IMR-90 (cell line): ENCODE measurements around the gene TNFSF9. TPM values are rescaled to one million over a fixed set of nuclear protein-coding genes. Genes with fewer than 3 reads are reported as not detected.

Source experiments
- ATAC-seq: fragments of 200-7000 bp; cut with Tn5 transposase; 2 replicates; pipeline ENCODE4 v1.9.1; 2020; ENCODE audit warnings: low read depth, mild to moderate bottlenecking, moderate library complexity
- BruUV-seq: library from RNA; stranded (reverse); fragments of 400-500 nt; replicated peaks from 2 replicates; lab custom pipeline; 2021; lab: Mats Ljungman, UMichigan
- CTCF ChIA-PET: fragments of 300-600 bp; formaldehyde crosslinking; extraction: SDS; loops from one replicate; lab custom pipeline; 2021; ENCODE audit warnings: antibody characterized with exemption; lab: Yijun Ruan, JAX
- POLR2A ChIA-PET: fragments of 300-600 bp; sonication (Branson Sonifier 250); formaldehyde crosslinking; loops from one replicate; lab custom pipeline; 2022; ENCODE audit warnings: antibody characterized with exemption; ENCODE audit not compliant: unreplicated experiment; lab: Charles Lee
- DNase-seq: peaks from one replicate; pipeline ENCODE4 v3.0.0; 2013
- H2AFZ ChIP-seq: replicated peaks from 2 replicates; pipeline ENCODE3; 2013; ENCODE audit warnings: low read length, mild to moderate bottlenecking; ENCODE audit not compliant: poor library complexity
- H2AK5ac ChIP-seq: 2 replicates; pipeline ENCODE4 v1.6.1; 2013; ENCODE audit warnings: low read depth, low read length, inconsistent platforms
- H2AK9ac ChIP-seq: replicated peaks from 2 replicates; pipeline ENCODE3; 2013; ENCODE audit warnings: mild to moderate bottlenecking, low read depth, low read length, moderate library complexity; ENCODE audit not compliant: poor library complexity
- H2BK120ac ChIP-seq: 2 replicates; pipeline ENCODE4 v1.6.1; 2013; ENCODE audit warnings: low read depth, low read length, inconsistent platforms
- H2BK15ac ChIP-seq: 3 replicates; pipeline ENCODE4 v1.6.1; 2013; ENCODE audit warnings: low read depth, low read length, inconsistent platforms
- H2BK20ac ChIP-seq: 2 replicates; pipeline ENCODE4 v1.6.1; 2013; ENCODE audit warnings: low read depth, mild to moderate bottlenecking, inconsistent platforms, low read length, moderate library complexity
- H2BK5ac ChIP-seq: 2 replicates; pipeline ENCODE4 v1.6.1; 2013; ENCODE audit warnings: mild to moderate bottlenecking, low read depth, low read length, inconsistent platforms; ENCODE audit not compliant: poor library complexity, severe bottlenecking
- H3K14ac ChIP-seq: replicated peaks from 2 replicates; pipeline ENCODE4 v1.6.1; 2013; ENCODE audit warnings: low read depth, low read length, inconsistent platforms
- H3K18ac ChIP-seq: 2 replicates; pipeline ENCODE4 v1.6.1; 2013; ENCODE audit warnings: low read depth, low read length, control low read depth
- H3K23ac ChIP-seq: 2 replicates; pipeline ENCODE4 v1.6.1; 2013; ENCODE audit warnings: low read depth, low read length, inconsistent platforms
- H3K27ac ChIP-seq: 2 replicates; pipeline ENCODE4 v1.5.1; 2013; ENCODE audit warnings: mild to moderate bottlenecking, control low read depth, low read length; ENCODE audit not compliant: insufficient read depth
- H3K27me3 ChIP-seq: 2 replicates; pipeline ENCODE4 v1.6.1; 2013; ENCODE audit warnings: low read length; ENCODE audit not compliant: control insufficient read depth, insufficient read depth
- H3K36me3 ChIP-seq: 2 replicates; pipeline ENCODE4 v1.6.1; 2013; ENCODE audit warnings: low read length, mixed read lengths; ENCODE audit not compliant: control insufficient read depth, insufficient read depth
- H3K4ac ChIP-seq: 2 replicates; pipeline ENCODE4 v1.6.1; 2013; ENCODE audit warnings: low read depth, low read length, inconsistent platforms
- H3K4me1 ChIP-seq: 2 replicates; pipeline ENCODE4 v1.6.1; 2013; ENCODE audit warnings: low read length, mixed read lengths; ENCODE audit not compliant: control insufficient read depth, insufficient read depth
- H3K4me2 ChIP-seq: 2 replicates; pipeline ENCODE4 v1.6.1; 2013; ENCODE audit warnings: low read depth, mild to moderate bottlenecking, control low read depth, low read length, moderate library complexity
- H3K4me3 ChIP-seq: 2 replicates; pipeline ENCODE4 v1.5.1; 2013; ENCODE audit warnings: low read depth, mild to moderate bottlenecking, control low read depth, low read length, moderate library complexity; ENCODE audit not compliant: insufficient read depth
- H3K56ac ChIP-seq: 2 replicates; pipeline ENCODE4 v1.6.1; 2013; ENCODE audit warnings: low read length, inconsistent platforms; ENCODE audit not compliant: insufficient read depth; ENCODE audit errors: extremely low read depth
- H3K79me1 ChIP-seq, 2 experiments: 2 replicates each; pipeline ENCODE4 v1.6.1; 2013; ENCODE audit warnings: low read length in 2 of 2, inconsistent platforms in 1 of 2, low read depth in 1 of 2
- H3K9ac ChIP-seq: 2 replicates; pipeline ENCODE4 v1.6.1; 2013; ENCODE audit warnings: low read depth, low read length, control low read depth
- H3K9me1 ChIP-seq: 2 replicates; pipeline ENCODE4 v1.6.1; 2013; ENCODE audit warnings: low read length, inconsistent platforms; ENCODE audit not compliant: insufficient read depth
- H3K9me3 ChIP-seq: 2 replicates; pipeline ENCODE4 v1.6.1; 2013; ENCODE audit warnings: low read length; ENCODE audit not compliant: control insufficient read depth, insufficient read depth
- H4K20me1 ChIP-seq: 2 replicates; pipeline ENCODE4 v1.6.1; 2013; ENCODE audit warnings: low read length, inconsistent platforms; ENCODE audit not compliant: insufficient read depth
- H4K5ac ChIP-seq: 2 replicates; pipeline ENCODE4 v1.6.1; 2013; ENCODE audit warnings: mild to moderate bottlenecking, low read depth, low read length, control low read depth
- H4K8ac ChIP-seq, 2 experiments: 2 replicates each; pipeline ENCODE4 v1.6.1; 2013; ENCODE audit warnings: low read depth in 2 of 2, low read length in 2 of 2, control low read depth in 1 of 2, inconsistent platforms in 1 of 2
- H4K91ac ChIP-seq: 2 replicates; pipeline ENCODE4 v1.6.1; 2013; ENCODE audit warnings: low read depth, low read length, inconsistent platforms; ENCODE audit not compliant: insufficient read depth
- BHLHE40 ChIP-seq: fragments of 150-350 bp; IDR thresholded peaks from 2 replicates; pipeline ENCODE4 v1.6.1; 2016; ENCODE audit warnings: mild to moderate bottlenecking, low read depth, low read length
- CEBPB ChIP-seq: IDR thresholded peaks from 2 replicates; pipeline ENCODE4 v1.6.1; 2012; ENCODE audit warnings: low read depth, low read length, improper control_type of control experiment
- CHD1 ChIP-seq: IDR thresholded peaks from 2 replicates; pipeline ENCODE4 v1.6.1; 2012; ENCODE audit warnings: low read depth, low read length, improper control_type of control experiment
- CTCF ChIP-seq: conservative IDR thresholded peaks from 2 replicates; pipeline ENCODE4 v1.5.1; 2012; ENCODE audit warnings: mild to moderate bottlenecking, low read depth, low read length, improper control_type of control experiment
- ELK1 ChIP-seq: fragments of 150-350 bp; IDR thresholded peaks from 2 replicates; pipeline ENCODE4 v1.6.1; 2016; ENCODE audit warnings: low read depth, mild to moderate bottlenecking, low read length, moderate library complexity, borderline replicate concordance
- FOS ChIP-seq: fragments of 150-350 bp; IDR thresholded peaks from 2 replicates; pipeline ENCODE4 v1.6.1; 2016; ENCODE audit warnings: low read depth, low read length
- MAFK ChIP-seq: IDR thresholded peaks from 2 replicates; pipeline ENCODE4 v1.6.1; 2012; ENCODE audit warnings: low read depth, low read length, improper control_type of control experiment
- MAZ ChIP-seq: IDR thresholded peaks from 2 replicates; pipeline ENCODE4 v1.6.1; 2012; ENCODE audit warnings: low read depth, mild to moderate bottlenecking, low read length, improper control_type of control experiment, moderate library complexity, borderline replicate concordance
- MXI1 ChIP-seq: IDR thresholded peaks from 2 replicates; pipeline ENCODE4 v1.6.1; 2012; ENCODE audit warnings: low read depth, mild to moderate bottlenecking, low read length, moderate library complexity, borderline replicate concordance
- NFE2L2 ChIP-seq: fragments of 150-350 bp; IDR thresholded peaks from 2 replicates; pipeline ENCODE4 v1.6.1; 2016; ENCODE audit warnings: low read depth, mild to moderate bottlenecking, low read length
- POLR2A ChIP-seq: IDR thresholded peaks from 2 replicates; pipeline ENCODE4 v1.6.1; 2012; ENCODE audit warnings: mild to moderate bottlenecking, low read depth, low read length
- RAD21 ChIP-seq: IDR thresholded peaks from 2 replicates; pipeline ENCODE4 v1.6.1; 2012; ENCODE audit warnings: low read length, improper control_type of control experiment
- RCOR1 ChIP-seq: IDR thresholded peaks from 2 replicates; pipeline ENCODE4 v1.6.1; 2012; ENCODE audit warnings: mild to moderate bottlenecking, low read length, improper control_type of control experiment; ENCODE audit not compliant: insufficient replicate concordance
- RFX5 ChIP-seq: IDR thresholded peaks from 2 replicates; pipeline ENCODE4 v1.8.0; 2012; ENCODE audit warnings: low read depth, mild to moderate bottlenecking, low read length, moderate library complexity
- SMC3 ChIP-seq: fragments of 150-350 bp; IDR thresholded peaks from 2 replicates; pipeline ENCODE4 v1.6.1; 2016; ENCODE audit warnings: low read depth, mild to moderate bottlenecking, antibody characterized with exemption, low read length, moderate library complexity
- USF2 ChIP-seq: fragments of 150-350 bp; IDR thresholded peaks from 2 replicates; pipeline ENCODE4 v1.6.1; 2017; ENCODE audit warnings: mild to moderate bottlenecking, antibody characterized with exemption, low read length, low read depth
- WGBS, 2 experiments: methylation state at CpG; one replicate each; pipeline versions ENCODE4 v1.1.5 to v1.1.7; 2013; ENCODE audit warnings: missing lambda C conversion rate in 2 of 2; ENCODE audit not compliant: insufficient read length in 1 of 2; ENCODE audit errors: extremely low coverage in 2 of 2; 5-methylcytosine and 5-hydroxymethylcytosine counted together
- dilution Hi-C: fragments of 300-500 bp; cut with HindIII; formaldehyde crosslinking; loops from one replicate; pipeline ENCODE4 v1.14.3; 2018; ENCODE audit warnings: low sequenced_read_pairs; ENCODE audit not compliant: unreplicated experiment
- in situ Hi-C: fragments of 300-500 bp; cut with MboI; formaldehyde crosslinking; loops from 3 replicates; pipeline ENCODE4 v1.14.3; 2019; ENCODE audit warnings: low sequenced_read_pairs, inconsistent platforms, mixed read lengths
- intact Hi-C: fragments of 100-400 bp; cut with micrococcal nuclease; formaldehyde crosslinking; loops from 2 replicates; pipeline ENCODE4 v1.10.0; 2022
- polyA plus RNA-seq, 3 experiments: library from polyadenylated mRNA; depleted of rRNA; stranded (reverse); fragments of >200 nt; gene quantifications; 2 replicates each; pipeline ENCODE4 v1.2.3, GENCODE V29; 2012; ENCODE audit warnings: low replicate concordance in 1 of 3
- total RNA-seq: library from RNA; depleted of rRNA; stranded (reverse); fragments of >200 nt; gene quantifications from 2 replicates; pipeline ENCODE4 v1.2.3, GENCODE V29; 2012

The TNFSF9 gene
- total and polyA plus RNA-seq, 2 of the 4 experiments (the other 2 are of a cell fraction): 0.10 TPM; not detected in 1

GRCh38 chr19:6572217-6572616 is 41.4 kb downstream of the TNFSF9 start:
- Histone ChIP-seq H3K18ac (no peak overlapping the region), H3K4me3 (no peak overlapping the region), H3K4ac (no peak overlapping the region), H2BK120ac (no peak overlapping the region), H2BK20ac (no peak overlapping the region), H3K79me1 (no peaks in the 10 kb centered on the region), H3K14ac (no peak overlapping the region), H4K5ac (no peak overlapping the region), H3K27ac (no peak overlapping the region), H2AFZ (no peak overlapping the region), H3K4me2 (no peak overlapping the region), H3K23ac (no peak overlapping the region), H3K9ac (no peak overlapping the region), H3K9me3 (no peaks in the 10 kb centered on the region), H3K27me3 (no peaks in the 10 kb centered on the region), H4K91ac (no peak overlapping the region), H3K56ac (no peak overlapping the region), H2BK15ac (no peak overlapping the region), H2AK5ac (no peak overlapping the region), H2BK5ac (no peak overlapping the region), H3K36me3 (no peaks in the 10 kb centered on the region), H3K9me1 (no peaks in the 10 kb centered on the region), H2AK9ac (no peak overlapping the region), H3K4me1 (no peaks in the 10 kb centered on the region), H4K8ac (no peak overlapping the region), H4K20me1 (no peaks in the 10 kb centered on the region)
- dilution Hi-C loops (no loop called here), in situ Hi-C loops (no loop called here), intact Hi-C loops (no loop called here)
- ChIA-PET CTCF (no interaction called here), POLR2A (no interaction called here)
- BruUV-seq: no TSS peak
- TF ChIP-seq CEBPB (no peak), BHLHE40 (no peak), MAFK (no peak), NFE2L2 (no peak), RFX5 (no peak), FOS (no peak), CHD1 (no peak), POLR2A (no peak), MAZ (no peak), ELK1 (no peak), MXI1 (no peak), RCOR1 (no peak), RAD21 (no peak), SMC3 (no peak), USF2 (no peak), CTCF (no peak)
- DNase-seq (no peak), ATAC-seq (no peak)
- WGBS, 2 experiments: 75% methylated on average over 1 of the region's 4 CpGs; no CpG with 5 or more reads in 1 of the 2 experiments
